Neural crest cell (in vitro differentiated cells): Measurements from ENCODE around the gene CPNE8. TPM values are rescaled to one million over a fixed set of nuclear protein-coding genes. Genes with fewer than 3 reads are reported as not detected.

Source experiments
- DNase-seq: peaks from one replicate; pipeline ENCODE4 v3.0.0; 2021; ENCODE audit warnings: low read depth, mixed read lengths, low spot score
- H3K27ac Mint-ChIP-seq: one replicate; pipeline ENCODE4 v1.8.0; 2021; ENCODE audit warnings: mild to moderate bottlenecking, mixed read lengths; ENCODE audit not compliant: unreplicated experiment
- H3K27me3 Mint-ChIP-seq: 2 replicates; pipeline ENCODE4 v1.8.0; 2021; ENCODE audit warnings: low read depth, mild to moderate bottlenecking, mixed read lengths
- H3K36me3 Mint-ChIP-seq: 2 replicates; pipeline ENCODE4 v1.8.0; 2021; ENCODE audit warnings: low read depth, mild to moderate bottlenecking, mixed read lengths
- H3K4me1 Mint-ChIP-seq: 2 replicates; pipeline ENCODE4 v1.8.0; 2021; ENCODE audit warnings: mixed read lengths
- H3K4me3 Mint-ChIP-seq: one replicate; pipeline ENCODE4 v1.8.0; 2021; ENCODE audit warnings: mild to moderate bottlenecking, mixed read lengths
- H3K9me3 Mint-ChIP-seq: 2 replicates; pipeline ENCODE4 v1.8.0; 2021; ENCODE audit warnings: mixed read lengths
- total RNA-seq: library from RNA; stranded (reverse); gene quantifications from 2 replicates; pipeline ENCODE4 v1.2.1, GENCODE V29; 2021
- TF ChIP-seq, protein P1 (sequence below): fragments of 200-600 bp; sonication (generic); conservative IDR thresholded peaks from 2 replicates; pipeline ENCODE4 v1.5.0; 2021; ENCODE audit warnings: antibody characterized with exemption, mild to moderate bottlenecking

Gene CPNE8
- total RNA-seq, 1 donor from 2014 or later = 7.0 TPM

DNA sequence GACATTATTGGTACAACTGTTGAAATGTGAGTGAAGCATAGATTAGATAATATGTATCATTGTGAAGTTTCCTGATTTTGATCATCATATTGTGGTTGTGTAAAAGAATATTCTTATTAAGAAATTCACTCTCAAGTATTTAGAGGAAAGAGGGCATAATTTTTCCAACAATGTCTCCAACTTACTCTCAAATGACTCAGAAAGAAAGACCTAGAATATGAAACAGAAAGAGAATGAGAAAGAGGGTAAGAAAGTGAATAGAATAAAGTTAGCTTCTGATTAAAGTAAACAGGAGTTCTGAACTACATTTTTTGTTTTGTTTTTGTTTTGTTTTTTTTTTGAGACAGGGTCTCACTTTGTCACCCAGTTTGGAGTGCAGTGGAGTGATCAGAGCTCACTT, 123.0 kb downstream of the CPNE8 start:
- TF ChIP-seq, protein P1, sequence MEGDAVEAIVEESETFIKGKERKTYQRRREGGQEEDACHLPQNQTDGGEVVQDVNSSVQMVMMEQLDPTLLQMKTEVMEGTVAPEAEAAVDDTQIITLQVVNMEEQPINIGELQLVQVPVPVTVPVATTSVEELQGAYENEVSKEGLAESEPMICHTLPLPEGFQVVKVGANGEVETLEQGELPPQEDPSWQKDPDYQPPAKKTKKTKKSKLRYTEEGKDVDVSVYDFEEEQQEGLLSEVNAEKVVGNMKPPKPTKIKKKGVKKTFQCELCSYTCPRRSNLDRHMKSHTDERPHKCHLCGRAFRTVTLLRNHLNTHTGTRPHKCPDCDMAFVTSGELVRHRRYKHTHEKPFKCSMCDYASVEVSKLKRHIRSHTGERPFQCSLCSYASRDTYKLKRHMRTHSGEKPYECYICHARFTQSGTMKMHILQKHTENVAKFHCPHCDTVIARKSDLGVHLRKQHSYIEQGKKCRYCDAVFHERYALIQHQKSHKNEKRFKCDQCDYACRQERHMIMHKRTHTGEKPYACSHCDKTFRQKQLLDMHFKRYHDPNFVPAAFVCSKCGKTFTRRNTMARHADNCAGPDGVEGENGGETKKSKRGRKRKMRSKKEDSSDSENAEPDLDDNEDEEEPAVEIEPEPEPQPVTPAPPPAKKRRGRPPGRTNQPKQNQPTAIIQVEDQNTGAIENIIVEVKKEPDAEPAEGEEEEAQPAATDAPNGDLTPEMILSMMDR = no peak
- Mint-ChIP-seq H3K27me3 (no peaks in the 10 kb centered on the region), H3K27ac (no peak overlapping the region), H3K4me3 (no peak overlapping the region), H3K9me3 (peaks cover 9% of the 10 kb centered on the region), H3K36me3 (peaks cover 4% of the 10 kb centered on the region), H3K4me1 (no peaks in the 10 kb centered on the region)
- no peak for DNase-seq

DNA sequence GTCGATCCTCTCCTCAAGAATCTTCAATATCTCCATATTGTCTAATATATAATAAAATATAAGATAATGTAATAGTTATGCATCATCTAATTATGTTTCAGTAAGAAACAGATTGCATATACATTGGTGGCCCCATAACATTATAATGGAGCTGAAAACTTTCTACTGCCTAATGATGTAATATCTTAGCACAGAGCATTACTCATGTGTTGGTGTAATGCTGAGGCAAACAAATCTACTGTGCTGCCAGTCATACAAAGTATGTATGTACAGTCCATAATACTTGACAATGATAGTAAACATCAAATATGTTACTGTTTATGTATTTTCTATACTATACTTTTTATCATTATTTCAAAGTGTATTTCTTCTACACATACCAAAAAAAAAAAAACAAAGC, 128.7 kb downstream of the CPNE8 start:
- H3K4me3 Mint-ChIP-seq = no peak overlapping the region
- H3K9me3 Mint-ChIP-seq = peaks cover 1% of the 10 kb centered on the region
- no peaks in the 10 kb centered on the region for H3K36me3 Mint-ChIP-seq
- H3K27ac Mint-ChIP-seq = no peak overlapping the region
- no peaks in the 10 kb centered on the region for H3K27me3 Mint-ChIP-seq
- TF ChIP-seq, protein P1 = no peak
- DNase-seq = no peak
- H3K4me1 Mint-ChIP-seq = no peaks in the 10 kb centered on the region

GRCh38 chr12:38775457-38775856, 129.9 kb downstream of the CPNE8 start:
- no peaks in the 10 kb centered on the region for H3K27me3 Mint-ChIP-seq
- H3K4me3 Mint-ChIP-seq = no peak overlapping the region
- H3K27ac Mint-ChIP-seq = no peak overlapping the region
- no peaks in the 10 kb centered on the region for H3K4me1 Mint-ChIP-seq
- no peaks in the 10 kb centered on the region for H3K36me3 Mint-ChIP-seq
- H3K9me3 Mint-ChIP-seq = no peaks in the 10 kb centered on the region
- TF ChIP-seq, protein P1 = no peak
- no peak for DNase-seq

DNA sequence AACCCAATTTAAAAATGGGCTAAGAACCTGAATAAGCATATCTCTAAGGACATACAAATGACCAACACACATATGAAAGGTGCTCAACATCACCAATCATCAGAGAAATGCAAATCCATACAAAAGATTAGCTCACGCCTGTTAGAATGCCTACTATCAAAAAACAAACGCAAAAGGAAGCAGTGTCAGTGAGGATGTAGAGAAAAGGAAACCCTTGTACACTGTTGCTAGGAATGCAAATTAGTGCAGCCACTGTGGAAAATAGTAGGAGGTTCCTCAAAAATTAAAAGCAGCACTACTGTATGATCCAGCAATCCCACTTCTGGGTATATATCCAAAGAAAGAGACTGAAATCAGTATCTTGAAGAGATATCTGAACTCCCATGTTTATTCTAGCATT, 133.0 kb downstream of the CPNE8 start:
- Mint-ChIP-seq H3K27me3 (no peaks in the 10 kb centered on the region), H3K27ac (no peak overlapping the region), H3K36me3 (no peaks in the 10 kb centered on the region), H3K4me3 (no peak overlapping the region), H3K9me3 (no peaks in the 10 kb centered on the region), H3K4me1 (no peaks in the 10 kb centered on the region)
- TF ChIP-seq, protein P1 = no peak
- DNase-seq = no peak

DNA sequence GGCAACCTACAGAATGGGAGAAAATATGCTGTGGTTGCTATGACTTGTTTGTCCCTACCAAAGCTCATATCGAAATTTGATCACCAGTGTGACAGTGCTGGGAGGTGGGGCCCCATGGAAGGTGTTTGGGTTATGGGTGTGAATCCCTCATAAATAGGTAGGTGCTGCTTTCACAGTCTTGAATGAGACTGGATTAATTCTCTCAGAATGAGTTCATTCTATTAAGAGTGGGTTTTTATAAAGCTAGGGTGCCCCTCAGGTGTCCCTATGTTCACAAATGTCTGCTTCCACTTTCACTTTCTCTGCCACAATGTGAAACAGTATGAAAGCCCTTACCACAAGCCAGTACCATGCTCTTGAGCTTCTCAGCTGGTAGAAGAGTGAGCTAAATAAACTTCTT, 133.5 kb downstream of the CPNE8 start:
- no peak for DNase-seq
- no peaks in the 10 kb centered on the region for H3K9me3 Mint-ChIP-seq
- H3K36me3 Mint-ChIP-seq = no peaks in the 10 kb centered on the region
- TF ChIP-seq, protein P1 = no peak
- no peaks in the 10 kb centered on the region for H3K4me1 Mint-ChIP-seq
- no peak overlapping the region for H3K4me3 Mint-ChIP-seq
- H3K27me3 Mint-ChIP-seq = no peaks in the 10 kb centered on the region
- H3K27ac Mint-ChIP-seq = no peak overlapping the region
